Ishikawa (cell line): ENCODE data around the gene DLEU7.

Experiments
- CEBPB ChIP-seq: IDR thresholded peaks from 2 replicates; pipeline ENCODE4 v1.6.1; 2012
- EP300 ChIP-seq: IDR thresholded peaks from 2 replicates; pipeline ENCODE4 v1.6.1; 2012; ENCODE audit warnings: borderline replicate concordance
- RAD21 ChIP-seq: IDR thresholded peaks from 2 replicates; pipeline ENCODE4 v1.6.1; 2012; ENCODE audit warnings: low read depth
- TAF1 ChIP-seq: IDR thresholded peaks from 2 replicates; pipeline ENCODE4 v1.6.1; 2012; ENCODE audit warnings: low read depth, mild to moderate bottlenecking

DNA sequence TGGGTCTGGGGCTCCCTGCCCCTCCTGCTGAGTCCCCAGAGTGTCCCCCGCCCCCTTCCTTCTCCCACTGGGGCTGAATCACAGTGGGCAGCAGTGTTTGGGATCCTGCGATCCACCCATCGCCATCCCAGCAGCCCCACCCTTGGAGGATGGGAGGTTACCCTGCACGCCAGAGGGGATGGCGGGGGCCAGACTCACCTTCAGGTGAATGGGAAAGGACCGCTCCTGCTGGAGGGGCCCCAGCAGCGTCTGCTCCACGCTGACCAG lies 569 bp downstream of the DLEU7 start:
- TF ChIP-seq RAD21 (no peak), CEBPB (no peak), TAF1 (no peak), EP300 (no peak)
